Measurements from ENCODE around the gene ACTG1.
"Not testable (repeated sequence)": the region's sequence is repeated elsewhere in the genome, so short reads cannot be mapped to it uniquely, and the experiment has no call there.

ACTG1 gene

DNA sequence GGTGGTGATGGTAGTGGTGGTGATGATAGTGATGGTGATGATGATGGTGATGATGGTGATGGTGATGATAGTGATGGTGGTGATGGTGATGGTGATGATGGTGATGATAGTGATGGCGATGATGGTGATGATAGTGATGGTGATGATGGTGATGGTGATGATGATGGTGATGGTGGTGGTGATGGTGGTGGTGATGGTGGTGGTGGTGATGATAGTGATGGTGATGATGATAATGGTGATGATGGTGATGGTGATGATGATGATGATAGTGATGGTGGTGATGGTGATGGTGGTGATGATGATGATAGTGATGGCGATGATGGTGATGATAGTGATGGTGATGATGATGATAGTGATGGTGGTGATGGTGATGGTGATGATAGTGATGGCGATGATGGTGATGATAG lies 19.4 kb upstream of the ACTG1 start:
- CTCF ChIA-PET, H3K36me3 Mint-ChIP-seq, DNase-seq, H3K9me3 Mint-ChIP-seq, H3K4me1 Mint-ChIP-seq, H3K27ac Mint-ChIP-seq, H3K4me3 Mint-ChIP-seq: not testable (repeated sequence)
- H3K27me3 Mint-ChIP-seq: peaks cover 59% of the 10 kb centered on the region

DNA sequence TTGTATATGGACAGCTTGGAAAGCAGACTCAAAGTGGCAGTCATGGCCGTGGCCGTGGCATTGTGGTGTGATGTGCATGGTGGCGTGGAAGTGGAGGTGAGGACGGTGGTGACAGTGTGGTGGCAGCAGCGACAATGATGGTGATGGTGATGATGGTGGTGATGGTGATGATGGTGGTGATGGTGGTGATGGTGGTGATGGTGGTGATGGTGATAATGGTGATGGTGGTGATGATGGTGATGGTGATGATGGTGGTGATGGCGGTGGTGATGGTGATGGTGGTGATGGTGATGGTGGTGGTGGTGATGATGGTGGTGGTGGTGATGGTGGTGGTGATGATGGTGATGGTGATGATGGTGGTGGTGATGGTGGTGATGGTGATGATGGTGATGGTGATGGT lies 18.4 kb upstream of the ACTG1 start:
- peaks cover 58% of the 10 kb centered on the region for H3K27me3 Mint-ChIP-seq
- H3K4me3 Mint-ChIP-seq, DNase-seq, H3K36me3 Mint-ChIP-seq, H3K4me1 Mint-ChIP-seq, H3K27ac Mint-ChIP-seq, H3K9me3 Mint-ChIP-seq, CTCF ChIA-PET: not testable (repeated sequence)

DNA sequence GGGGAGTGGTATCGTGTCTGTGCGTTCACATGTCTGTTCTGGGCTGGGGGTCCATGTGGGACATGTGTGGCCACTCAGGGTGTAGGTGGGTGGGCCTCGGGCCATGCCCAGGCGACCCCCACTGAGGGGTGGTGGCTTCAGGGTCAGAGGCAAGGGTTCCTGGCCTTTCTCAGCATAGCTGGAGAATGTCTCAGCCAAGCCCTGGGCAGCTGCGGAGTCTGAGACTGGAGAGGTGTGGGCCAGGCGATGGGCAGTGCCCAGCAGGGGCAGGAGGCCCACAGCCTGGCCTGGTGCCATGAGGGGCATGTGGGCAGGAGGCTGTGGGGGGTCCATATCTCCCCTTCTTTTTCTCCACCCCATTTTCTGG lies 16.8 kb upstream of the ACTG1 start:
- CTCF ChIA-PET: no interaction called here
- Mint-ChIP-seq H3K36me3 (no peaks in the 10 kb centered on the region), H3K27me3 (peaks cover 47% of the 10 kb centered on the region), H3K27ac (no peak overlapping the region), H3K4me3 (no peak overlapping the region), H3K4me1 (no peaks in the 10 kb centered on the region), H3K9me3 (no peaks in the 10 kb centered on the region)
- no peak for DNase-seq

GRCh38 chr17:81528651-81529436 lies 16.2 kb upstream of the ACTG1 start:
- Mint-ChIP-seq H3K36me3 (no peaks in the 10 kb centered on the region), H3K9me3 (no peaks in the 10 kb centered on the region), H3K27ac (no peak overlapping the region), H3K4me3 (no peak overlapping the region), H3K27me3 (peaks cover 47% of the 10 kb centered on the region), H3K4me1 (no peaks in the 10 kb centered on the region)
- no peak for DNase-seq
- CTCF ChIA-PET: no interaction called here

GRCh38 chr17:81528384-81528650 lies 15.7 kb upstream of the ACTG1 start:
- Mint-ChIP-seq H3K9me3 (no peaks in the 10 kb centered on the region), H3K4me1 (no peaks in the 10 kb centered on the region), H3K36me3 (no peaks in the 10 kb centered on the region), H3K27ac (no peak overlapping the region), H3K27me3 (peaks cover 47% of the 10 kb centered on the region), H3K4me3 (no peak overlapping the region)
- DNase-seq: no peak
- CTCF ChIA-PET: no interaction called here

DNA sequence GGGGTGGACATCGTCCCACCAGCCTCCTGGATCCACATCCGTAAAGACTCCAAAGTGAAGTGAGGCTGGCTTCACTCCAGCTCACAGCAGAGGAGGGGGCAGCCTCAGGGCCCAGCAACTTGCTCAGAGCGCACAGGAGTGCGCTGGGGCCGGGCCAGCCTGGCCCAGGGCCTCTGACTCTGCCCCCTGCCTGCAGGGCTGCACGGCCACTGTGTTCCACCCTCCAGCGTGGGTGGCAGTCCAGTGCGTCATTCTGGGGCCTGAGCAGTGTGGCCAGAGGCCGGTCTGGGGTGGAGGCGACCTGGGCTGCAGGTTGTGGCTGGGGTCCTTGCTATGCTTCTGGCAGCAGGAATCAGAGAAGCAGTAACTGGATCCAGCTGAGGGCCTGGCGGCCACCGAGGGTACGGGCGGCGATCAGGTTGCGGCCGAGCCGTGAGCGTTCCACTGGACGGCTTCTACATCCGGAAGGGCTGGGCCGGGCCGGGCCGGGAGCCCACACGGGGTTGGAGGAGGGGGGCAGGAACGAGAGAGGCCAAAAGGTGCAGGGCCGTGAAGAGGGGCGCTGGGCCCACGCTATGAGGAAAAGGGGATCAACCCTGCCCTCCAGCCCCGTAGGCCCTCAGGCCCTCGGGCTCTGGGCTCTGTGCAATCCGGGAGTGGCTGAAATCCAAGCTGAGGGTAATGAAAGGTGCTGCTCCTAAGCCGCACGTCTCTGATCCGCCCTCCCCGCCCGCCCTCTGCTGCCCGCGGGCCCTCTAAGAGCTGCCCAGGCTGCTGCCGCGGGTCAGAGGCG lies 15.2 kb upstream of the ACTG1 start, which contains the start of gene FSCN2:
Gene FSCN2, plus strand, starts transcription at position 787 of the 793 bp plus-strand sequence. CDS start 155 bp downstream, outside the sequence.
- no peak within 1 kb of the TSS for H3K4me3 Mint-ChIP-seq
- no peak for DNase-seq
- CTCF ChIA-PET: no interaction called here
- no peaks in the 10 kb centered on the region for H3K36me3 Mint-ChIP-seq
- no peaks in the 10 kb centered on the region for H3K4me1 Mint-ChIP-seq
- H3K27ac Mint-ChIP-seq: no peak within 1 kb of the TSS
- no peaks in the 10 kb centered on the region for H3K9me3 Mint-ChIP-seq
- H3K27me3 Mint-ChIP-seq: peaks cover 47% of the 10 kb centered on the region

GRCh38 chr17:81526662-81527571 lies 14.3 kb upstream of the ACTG1 start:
- no peak for DNase-seq
- H3K36me3 Mint-ChIP-seq: no peaks in the 10 kb centered on the region
- no peaks in the 10 kb centered on the region for H3K4me1 Mint-ChIP-seq
- CTCF ChIA-PET: no interaction called here
- H3K27me3 Mint-ChIP-seq: peaks cover 56% of the 10 kb centered on the region
- H3K9me3 Mint-ChIP-seq: no peaks in the 10 kb centered on the region
- H3K27ac Mint-ChIP-seq: no peak overlapping the region
- no peak overlapping the region for H3K4me3 Mint-ChIP-seq

DNA sequence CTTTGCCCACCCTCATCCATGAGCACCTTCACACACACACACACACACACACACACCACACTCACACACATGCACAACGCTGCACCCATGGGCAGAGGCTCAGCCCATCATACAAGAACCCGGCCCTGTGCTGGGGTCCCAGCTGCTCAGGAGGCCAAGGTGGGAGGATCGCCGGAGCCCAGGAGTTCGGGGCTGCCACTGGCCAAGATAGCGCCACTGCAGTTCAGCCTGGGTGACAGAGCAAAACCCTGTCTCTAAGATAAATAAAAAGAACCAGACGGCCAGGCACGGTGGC lies 12.2 kb upstream of the ACTG1 start:
- Mint-ChIP-seq H3K4me3 (no peak overlapping the region), H3K27me3 (peaks cover 75% of the 10 kb centered on the region), H3K27ac (no peak overlapping the region), H3K4me1 (peaks cover 4% of the 10 kb centered on the region), H3K9me3 (no peaks in the 10 kb centered on the region), H3K36me3 (no peaks in the 10 kb centered on the region)
- CTCF ChIA-PET: no interaction called here
- no peak for DNase-seq

DNA sequence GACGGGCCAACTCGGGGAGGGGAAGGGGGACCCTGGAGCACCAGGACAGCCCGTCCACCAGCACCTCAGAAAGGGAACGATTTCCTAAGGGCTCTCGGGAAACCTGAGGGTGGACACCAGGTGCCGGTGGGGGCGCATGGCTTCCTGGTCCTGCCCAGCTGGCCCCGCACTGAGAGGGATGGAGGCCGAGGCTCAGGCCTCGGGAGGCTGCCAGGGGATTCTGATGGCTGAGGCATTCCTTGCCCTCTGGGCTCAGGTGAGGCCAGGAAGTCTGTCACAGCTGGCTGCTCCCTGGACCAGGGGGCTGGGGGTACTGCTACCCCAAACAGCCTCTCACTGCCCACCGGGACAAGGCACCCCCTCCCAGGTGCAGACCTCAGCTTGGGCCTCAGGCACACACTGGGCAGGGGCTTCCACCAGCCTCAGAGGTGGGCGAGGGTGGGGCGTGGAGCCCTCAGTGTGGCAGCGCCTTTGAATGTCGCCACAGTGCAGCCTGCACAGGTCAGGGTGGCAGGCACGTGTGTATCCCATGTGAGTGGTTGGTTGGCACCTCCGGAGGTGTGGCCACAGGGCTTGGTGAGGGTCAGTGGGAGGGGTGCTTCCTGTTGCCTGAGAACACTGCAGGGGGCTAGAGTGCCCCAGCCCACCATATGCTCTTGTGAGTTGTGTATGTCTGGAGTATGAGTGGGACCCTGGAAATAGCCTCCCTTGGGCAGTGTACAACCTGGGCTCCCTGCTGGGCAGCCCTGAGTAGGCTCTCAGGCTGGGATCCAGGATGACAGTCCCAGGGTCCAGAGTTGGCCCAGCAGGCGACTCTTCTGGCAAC lies 11.7 kb upstream of the ACTG1 start:
- no peak overlapping the region for H3K27ac Mint-ChIP-seq
- H3K4me1 Mint-ChIP-seq: peaks cover 4% of the 10 kb centered on the region
- H3K36me3 Mint-ChIP-seq: no peaks in the 10 kb centered on the region
- no peak for DNase-seq
- H3K27me3 Mint-ChIP-seq: peaks cover 78% of the 10 kb centered on the region
- CTCF ChIA-PET: interaction anchor here (0.9 kb wide), 1 partner anchor 77 kb away, joined by 3 read pairs; no protein-coding TSS in a partner anchor
- H3K4me3 Mint-ChIP-seq: no peak overlapping the region
- no peaks in the 10 kb centered on the region for H3K9me3 Mint-ChIP-seq

DNA sequence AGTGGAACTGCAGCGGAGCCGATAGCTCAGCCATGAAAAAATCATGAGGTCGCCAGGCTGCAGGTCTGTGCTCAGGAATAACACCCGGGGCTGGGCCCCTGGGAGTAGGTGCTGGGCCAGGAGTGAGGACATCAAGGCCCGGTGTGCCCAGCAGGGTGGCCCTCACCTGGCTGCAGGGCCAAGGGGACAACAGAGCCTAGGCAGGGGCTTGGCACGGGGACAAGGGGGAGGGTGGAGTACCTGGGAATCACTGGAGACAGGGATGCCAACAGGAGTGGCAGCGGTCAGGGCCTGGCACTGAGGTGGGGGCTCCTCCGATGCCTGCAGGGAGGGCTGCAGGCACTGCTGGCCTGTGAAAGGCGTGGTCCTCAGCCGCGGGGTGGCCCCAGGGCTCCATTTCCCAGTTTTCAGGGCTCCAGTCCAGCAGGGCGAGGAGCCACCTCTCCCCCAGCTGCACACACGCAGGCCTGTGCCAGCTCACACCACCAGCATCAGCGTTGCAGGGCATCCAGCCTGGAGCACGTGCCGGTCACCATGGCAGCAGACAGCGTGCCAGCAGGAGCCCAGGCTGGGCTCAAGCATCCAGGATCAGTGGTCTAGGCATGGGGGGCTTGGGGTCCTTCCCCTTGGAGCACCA lies 10.9 kb upstream of the ACTG1 start:
- H3K36me3 Mint-ChIP-seq: no peaks in the 10 kb centered on the region
- CTCF ChIA-PET: interaction anchor here (0.9 to 1.0 kb wide), 2 partner anchors 16 to 78 kb away, joined by 3 read pairs; no protein-coding TSS in a partner anchor
- H3K4me1 Mint-ChIP-seq: peaks cover 4% of the 10 kb centered on the region

DNA sequence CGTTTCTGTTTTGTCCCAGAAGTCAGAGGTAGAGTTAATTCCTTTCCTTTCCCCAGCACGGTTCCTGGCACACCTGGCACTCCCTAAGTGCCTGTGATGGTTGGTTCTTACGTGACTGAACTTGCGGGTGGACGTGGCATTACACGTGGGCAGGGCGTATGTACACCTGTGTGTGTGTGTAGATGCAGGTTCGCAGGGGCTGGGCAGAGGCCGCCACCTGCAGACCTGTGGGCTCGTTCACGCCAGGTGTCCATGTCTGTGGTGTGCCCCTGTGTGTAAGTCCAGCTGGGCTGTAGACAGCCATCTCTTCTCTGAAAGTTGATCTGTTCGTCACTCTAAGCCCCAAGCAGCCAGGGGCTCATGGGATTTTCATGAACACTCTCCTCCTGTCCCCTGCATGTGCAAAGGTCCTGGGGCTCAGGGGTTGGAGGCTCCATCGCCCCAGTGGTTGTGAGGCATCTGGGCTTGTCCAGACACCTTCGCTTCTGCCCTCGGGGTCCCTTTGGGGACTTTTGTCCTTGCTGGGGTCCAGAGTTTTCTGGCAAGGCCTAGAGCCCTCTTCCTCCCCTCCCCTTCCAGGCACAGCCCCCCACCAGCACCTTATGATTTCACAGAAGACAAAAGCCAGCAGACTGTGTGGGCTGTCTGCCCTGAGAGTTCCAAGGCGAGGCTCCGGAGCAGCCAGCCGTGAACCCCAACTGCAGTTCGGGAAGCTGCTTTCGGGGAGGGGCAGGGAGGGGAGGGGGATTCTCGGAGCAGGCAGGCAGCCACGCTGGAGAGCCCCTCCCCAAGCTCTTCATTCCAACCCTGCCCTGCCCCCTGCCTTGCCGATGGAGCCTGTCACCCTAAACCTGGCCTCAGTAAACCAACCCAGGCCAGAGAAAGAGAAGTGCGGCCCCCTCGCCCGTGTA lies 10.1 kb upstream of the ACTG1 start:
- no peak overlapping the region for H3K4me3 Mint-ChIP-seq
- no peaks in the 10 kb centered on the region for H3K9me3 Mint-ChIP-seq
- no peak overlapping the region for H3K27ac Mint-ChIP-seq
- CTCF ChIA-PET: interaction anchor here (0.9 to 1.0 kb wide), 2 partner anchors 16 to 78 kb away, joined by 3 read pairs; no protein-coding TSS in a partner anchor
- H3K27me3 Mint-ChIP-seq: peaks cover 67% of the 10 kb centered on the region
- no peak for DNase-seq
- H3K36me3 Mint-ChIP-seq: no peaks in the 10 kb centered on the region
- peaks cover 10% of the 10 kb centered on the region for H3K4me1 Mint-ChIP-seq

More for the DNA sequence above, 10.9 kb upstream of the ACTG1 start:
- DNase-seq: no peak
- Mint-ChIP-seq H3K27me3 (peaks cover 72% of the 10 kb centered on the region), H3K27ac (no peak overlapping the region), H3K4me3 (no peak overlapping the region), H3K9me3 (no peaks in the 10 kb centered on the region)

DNA sequence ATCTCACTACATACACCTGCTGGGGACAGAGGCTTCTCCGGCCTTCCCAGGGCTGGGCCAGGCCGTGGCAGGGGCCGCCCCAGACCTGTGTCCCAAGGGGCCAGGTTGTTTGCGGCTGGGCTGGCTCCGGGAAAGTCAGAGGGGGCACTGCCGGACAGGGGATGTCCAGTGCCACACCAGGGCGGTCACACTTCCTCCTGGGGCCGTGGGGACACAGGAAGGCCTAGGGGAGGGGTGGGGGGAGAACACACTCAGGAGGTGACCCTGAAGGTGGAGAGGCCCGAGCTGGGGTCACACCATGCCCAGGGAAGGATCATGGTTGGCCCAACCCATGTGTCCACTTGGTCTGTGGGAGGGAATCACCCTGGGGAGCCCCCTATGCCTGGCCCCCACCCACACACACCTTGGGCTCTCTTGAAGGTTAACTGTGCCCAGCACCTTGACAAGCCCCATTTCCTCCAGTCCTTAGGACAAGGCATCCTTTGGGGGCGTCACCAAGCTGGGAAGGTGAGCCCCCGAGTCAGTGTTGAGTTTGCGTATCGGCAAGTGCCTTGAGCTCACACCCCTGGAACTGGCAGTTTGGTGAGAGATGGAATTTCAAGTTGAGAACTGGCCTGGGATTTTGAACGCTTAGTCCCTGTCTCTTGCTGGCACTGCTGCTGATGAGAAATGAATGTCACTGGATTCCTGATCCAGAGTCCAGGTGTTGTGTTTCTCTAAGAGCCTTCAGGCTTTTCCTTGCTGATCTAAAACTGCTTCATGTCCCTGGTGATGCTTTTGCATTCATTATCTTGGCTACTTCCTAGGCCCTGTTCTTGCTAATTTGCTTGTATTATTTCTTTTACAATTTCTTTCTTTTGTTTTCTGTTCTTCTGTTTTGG lies 7.7 kb upstream of the ACTG1 start:
- no peaks in the 10 kb centered on the region for H3K9me3 Mint-ChIP-seq
- peaks cover 53% of the 10 kb centered on the region for H3K27me3 Mint-ChIP-seq
- CTCF ChIA-PET: interaction anchor here (2.8 kb wide), 1 partner anchor 81 kb away, joined by 16 read pairs; no protein-coding TSS in a partner anchor
- peaks cover 25% of the 10 kb centered on the region for H3K4me1 Mint-ChIP-seq
- H3K4me3 Mint-ChIP-seq: peak overlapping the region; percentile 31
- no peak for DNase-seq
- H3K27ac Mint-ChIP-seq: no peak overlapping the region
- H3K36me3 Mint-ChIP-seq: no peaks in the 10 kb centered on the region
